ENCODE measurements around the gene SLC10A3.

Gene SLC10A3

DNA sequence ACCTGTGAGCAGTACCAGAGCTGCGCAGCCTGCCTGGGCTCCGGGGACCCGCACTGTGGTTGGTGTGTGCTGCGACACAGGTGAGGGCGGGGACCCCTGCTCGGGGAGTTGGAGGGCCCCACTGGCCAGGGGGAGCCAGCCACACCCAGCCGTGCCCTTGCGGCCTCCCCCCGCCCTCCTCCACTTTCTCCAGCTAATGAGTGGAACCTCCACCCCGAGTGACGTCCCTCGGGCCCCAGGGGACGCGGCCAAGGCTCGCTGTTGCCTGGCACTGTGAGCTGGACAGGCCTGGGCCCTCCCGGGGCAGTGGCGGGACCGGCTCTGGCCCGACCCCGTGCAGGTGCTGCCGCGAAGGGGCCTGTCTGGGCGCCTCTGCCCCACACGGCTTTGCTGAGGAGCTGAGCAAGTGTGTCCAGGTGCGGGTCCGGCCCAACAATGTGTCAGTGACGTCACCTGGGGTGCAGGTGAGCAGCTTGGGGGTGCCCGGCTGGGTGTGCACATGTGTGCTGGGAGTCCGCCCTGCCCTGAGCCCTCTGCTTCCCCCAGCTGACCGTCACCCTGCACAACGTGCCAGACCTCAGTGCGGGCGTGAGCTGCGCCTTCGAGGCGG, 26.7 kb downstream of the SLC10A3 start:
- no peak for TF ChIP-seq POLR2AphosphoS5 (IDR thresholded peaks at IDR 0.05; ENCODE audit: low read depth, low read length)
- TF ChIP-seq, protein P1, sequence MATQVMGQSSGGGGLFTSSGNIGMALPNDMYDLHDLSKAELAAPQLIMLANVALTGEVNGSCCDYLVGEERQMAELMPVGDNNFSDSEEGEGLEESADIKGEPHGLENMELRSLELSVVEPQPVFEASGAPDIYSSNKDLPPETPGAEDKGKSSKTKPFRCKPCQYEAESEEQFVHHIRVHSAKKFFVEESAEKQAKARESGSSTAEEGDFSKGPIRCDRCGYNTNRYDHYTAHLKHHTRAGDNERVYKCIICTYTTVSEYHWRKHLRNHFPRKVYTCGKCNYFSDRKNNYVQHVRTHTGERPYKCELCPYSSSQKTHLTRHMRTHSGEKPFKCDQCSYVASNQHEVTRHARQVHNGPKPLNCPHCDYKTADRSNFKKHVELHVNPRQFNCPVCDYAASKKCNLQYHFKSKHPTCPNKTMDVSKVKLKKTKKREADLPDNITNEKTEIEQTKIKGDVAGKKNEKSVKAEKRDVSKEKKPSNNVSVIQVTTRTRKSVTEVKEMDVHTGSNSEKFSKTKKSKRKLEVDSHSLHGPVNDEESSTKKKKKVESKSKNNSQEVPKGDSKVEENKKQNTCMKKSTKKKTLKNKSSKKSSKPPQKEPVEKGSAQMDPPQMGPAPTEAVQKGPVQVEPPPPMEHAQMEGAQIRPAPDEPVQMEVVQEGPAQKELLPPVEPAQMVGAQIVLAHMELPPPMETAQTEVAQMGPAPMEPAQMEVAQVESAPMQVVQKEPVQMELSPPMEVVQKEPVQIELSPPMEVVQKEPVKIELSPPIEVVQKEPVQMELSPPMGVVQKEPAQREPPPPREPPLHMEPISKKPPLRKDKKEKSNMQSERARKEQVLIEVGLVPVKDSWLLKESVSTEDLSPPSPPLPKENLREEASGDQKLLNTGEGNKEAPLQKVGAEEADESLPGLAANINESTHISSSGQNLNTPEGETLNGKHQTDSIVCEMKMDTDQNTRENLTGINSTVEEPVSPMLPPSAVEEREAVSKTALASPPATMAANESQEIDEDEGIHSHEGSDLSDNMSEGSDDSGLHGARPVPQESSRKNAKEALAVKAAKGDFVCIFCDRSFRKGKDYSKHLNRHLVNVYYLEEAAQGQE (IDR thresholded peaks at IDR 0.05; ENCODE audit: insufficient read depth in 1 of 2, low read depth in 2 of 2, low read length in 2 of 2) = no peak
- no peak for TF ChIP-seq TAF1 (IDR thresholded peaks at IDR 0.05; ENCODE audit: borderline replicate concordance, insufficient read depth, low read length)
- no peak for TF ChIP-seq SIN3A (IDR thresholded peaks at IDR 0.05; ENCODE audit: borderline replicate concordance, insufficient read depth, low read length)

DNA sequence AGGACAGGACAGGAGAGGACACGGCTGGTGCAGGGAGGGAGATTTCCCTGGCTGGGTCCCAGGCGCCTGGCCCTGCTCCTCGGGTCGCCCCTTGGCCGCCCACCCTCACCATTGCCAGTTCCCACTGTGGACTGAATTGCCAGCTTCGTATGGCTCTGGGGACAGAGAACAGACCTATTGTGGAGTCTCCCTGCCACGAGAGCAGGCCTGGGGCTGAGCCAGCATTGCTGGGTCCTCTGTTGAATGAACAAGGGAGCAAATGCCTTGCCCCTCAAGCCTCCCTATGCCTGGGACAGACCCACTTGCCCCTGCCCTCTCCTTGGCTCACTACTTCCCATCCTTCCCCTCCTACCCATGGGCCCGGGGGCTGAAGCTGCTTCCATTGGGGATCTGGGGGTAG, 28.0 kb downstream of the SLC10A3 start:
- TF ChIP-seq, protein P1 (IDR thresholded peaks at IDR 0.05; ENCODE audit: insufficient read depth in 1 of 2, low read depth in 2 of 2, low read length in 2 of 2) = no peak
- TF ChIP-seq SIN3A (IDR thresholded peaks at IDR 0.05; ENCODE audit: borderline replicate concordance, insufficient read depth, low read length) = no peak
- no peak for TF ChIP-seq FOXP2 (optimal IDR thresholded peaks at IDR 0.05; ENCODE audit: borderline replicate concordance, extremely low read depth, extremely low read length, insufficient read depth)
- TF ChIP-seq POLR2AphosphoS5 (IDR thresholded peaks at IDR 0.05; ENCODE audit: low read depth, low read length) = no peak
- no peak for TF ChIP-seq TAF1 (IDR thresholded peaks at IDR 0.05; ENCODE audit: borderline replicate concordance, insufficient read depth, low read length)

DNA sequence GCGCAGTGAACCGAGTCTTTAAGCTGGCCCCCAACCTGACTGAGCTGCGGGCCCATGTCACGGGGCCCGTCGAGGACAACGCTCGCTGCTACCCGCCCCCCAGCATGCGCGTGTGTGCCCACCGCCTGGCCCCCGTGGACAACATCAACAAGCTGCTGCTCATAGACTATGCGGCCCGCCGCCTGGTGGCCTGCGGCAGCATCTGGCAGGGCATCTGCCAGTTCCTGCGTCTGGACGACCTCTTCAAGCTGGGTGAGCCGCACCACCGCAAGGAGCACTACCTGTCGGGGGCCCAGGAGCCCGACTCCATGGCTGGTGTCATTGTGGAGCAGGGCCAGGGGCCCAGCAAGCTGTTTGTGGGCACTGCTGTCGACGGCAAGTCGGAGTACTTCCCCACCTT, 30.1 kb downstream of the SLC10A3 start:
- no peak for TF ChIP-seq SIN3A (IDR thresholded peaks at IDR 0.05; ENCODE audit: borderline replicate concordance, insufficient read depth, low read length)
- TF ChIP-seq FOXP2 (optimal IDR thresholded peaks at IDR 0.05; ENCODE audit: borderline replicate concordance, extremely low read depth, extremely low read length, insufficient read depth) = no peak
- TF ChIP-seq TAF1 (IDR thresholded peaks at IDR 0.05; ENCODE audit: borderline replicate concordance, insufficient read depth, low read length) = no peak
- no peak for TF ChIP-seq POLR2AphosphoS5 (IDR thresholded peaks at IDR 0.05; ENCODE audit: low read depth, low read length)
- TF ChIP-seq, protein P1 (IDR thresholded peaks at IDR 0.05; ENCODE audit: insufficient read depth in 1 of 2, low read depth in 2 of 2, low read length in 2 of 2) = no peak

DNA sequence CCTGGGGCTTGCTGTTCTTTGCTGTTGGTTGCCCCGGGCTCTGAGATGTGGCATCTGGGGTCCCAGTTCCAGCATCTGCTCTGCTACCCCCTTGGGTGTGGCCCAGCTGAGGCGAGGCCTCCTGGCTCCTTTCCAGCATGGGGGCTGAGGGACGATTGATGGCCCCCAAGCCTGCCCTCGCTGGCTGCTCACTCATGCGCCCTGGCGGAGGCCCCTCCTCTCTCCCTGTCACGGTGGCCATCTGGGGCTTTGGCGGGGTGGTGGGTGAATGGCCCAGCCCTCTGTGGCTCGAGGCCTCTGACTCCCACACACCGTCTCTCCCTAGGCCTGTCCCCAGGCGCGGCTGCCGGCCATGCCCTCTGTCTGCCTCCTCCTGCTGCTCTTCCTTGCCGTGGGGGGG, 30.6 kb downstream of the SLC10A3 start:
- TF ChIP-seq, protein P1 (IDR thresholded peaks at IDR 0.05; ENCODE audit: insufficient read depth in 1 of 2, low read depth in 2 of 2, low read length in 2 of 2) = no peak
- TF ChIP-seq FOXP2 (optimal IDR thresholded peaks at IDR 0.05; ENCODE audit: borderline replicate concordance, extremely low read depth, extremely low read length, insufficient read depth) (no peak), TAF1 (IDR thresholded peaks at IDR 0.05; ENCODE audit: borderline replicate concordance, insufficient read depth, low read length) (no peak), POLR2AphosphoS5 (IDR thresholded peaks at IDR 0.05; ENCODE audit: low read depth, low read length) (no peak), SIN3A (IDR thresholded peaks at IDR 0.05; ENCODE audit: borderline replicate concordance, insufficient read depth, low read length) (no peak)

Measured in PFSK-1 (cell line).